Ishikawa (cell line): Measurements from ENCODE around the gene KCNQ5.

ENCODE experiments used
- CEBPB ChIP-seq: IDR thresholded peaks from 2 replicates; pipeline ENCODE4 v1.6.1; 2012
- CREB1 ChIP-seq: IDR thresholded peaks from 2 replicates; pipeline ENCODE4 v1.6.1; 2012; ENCODE audit warnings: low read depth
- EGR1 ChIP-seq: IDR thresholded peaks from 2 replicates; pipeline ENCODE4 v1.6.1; 2012
- EP300 ChIP-seq: IDR thresholded peaks from 2 replicates; pipeline ENCODE4 v1.6.1; 2012; ENCODE audit warnings: borderline replicate concordance
- NFIC ChIP-seq: IDR thresholded peaks from 2 replicates; pipeline ENCODE4 v1.6.1; 2012
- RAD21 ChIP-seq: IDR thresholded peaks from 2 replicates; pipeline ENCODE4 v1.6.1; 2012; ENCODE audit warnings: low read depth
- YY1 ChIP-seq: IDR thresholded peaks from 2 replicates; pipeline ENCODE4 v1.6.1; 2012; ENCODE audit warnings: low read depth
- TF ChIP-seq, protein P1 (sequence below): IDR thresholded peaks from 2 replicates; pipeline ENCODE4 v1.6.1; 2012

- TF ChIP-seq, protein P1, sequence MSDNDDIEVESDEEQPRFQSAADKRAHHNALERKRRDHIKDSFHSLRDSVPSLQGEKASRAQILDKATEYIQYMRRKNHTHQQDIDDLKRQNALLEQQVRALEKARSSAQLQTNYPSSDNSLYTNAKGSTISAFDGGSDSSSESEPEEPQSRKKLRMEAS: no peak
- TF ChIP-seq EP300 (no peak), YY1 (no peak), CEBPB (no peak), RAD21 (no peak), EGR1 (no peak), CREB1 (no peak), NFIC (no peak)
Observed at GRCh38 chr6:72588155-72588554, 33.7 kb upstream of the KCNQ5 start.
